Liver (tissue), 9 donors: ENCODE results near the gene TNFRSF11A. TPM values are rescaled to one million over a fixed set of nuclear protein-coding genes. Genes with fewer than 3 reads are reported as not detected.

Experiments used
- DNase-seq: peaks from one replicate; pipeline ENCODE4 v3.0.0-alpha.2; 2017; ENCODE audit warnings: low spot score
- H3K27ac ChIP-seq, 2 donors: one replicate each; pipeline ENCODE4 v1.7.0; 2013; ENCODE audit warnings: inconsistent platforms in 2 of 2, low read length in 2 of 2, control low read depth in 1 of 2, low read depth in 1 of 2, mild to moderate bottlenecking in 1 of 2
- H3K27me3 ChIP-seq, 4 donors: one replicate each; pipeline versions ENCODE4 v1.6.1 to v1.7.0; 2013; ENCODE audit warnings: low read length in 3 of 4, inconsistent platforms in 1 of 4, mild to moderate bottlenecking in 1 of 4, moderate library complexity in 1 of 4; ENCODE audit not compliant: control insufficient read depth in 4 of 4, insufficient read depth in 4 of 4
- H3K36me3 ChIP-seq, 4 donors: one replicate each; pipeline versions ENCODE4 v1.6.1 to v1.7.0; 2013; ENCODE audit warnings: low read length in 3 of 4, mild to moderate bottlenecking in 3 of 4, low read depth in 1 of 4, moderate library complexity in 1 of 4; ENCODE audit not compliant: control insufficient read depth in 4 of 4, insufficient read depth in 3 of 4
- H3K4me1 ChIP-seq, 4 donors: one replicate each; pipeline versions ENCODE4 v1.6.1 to v1.7.0; 2013; ENCODE audit warnings: low read length in 3 of 4, mild to moderate bottlenecking in 3 of 4, moderate library complexity in 1 of 4; ENCODE audit not compliant: control insufficient read depth in 4 of 4, insufficient read depth in 4 of 4
- H3K4me3 ChIP-seq, 3 donors: one replicate each; pipeline versions ENCODE4 v1.6.1 to v1.7.0; 2013; ENCODE audit warnings: low read length in 3 of 3, control low read depth in 1 of 3, low read depth in 1 of 3, mild to moderate bottlenecking in 1 of 3
- H3K9ac ChIP-seq, 2 donors: one replicate each; pipeline ENCODE4 v1.7.0; 2013; ENCODE audit warnings: low read length in 2 of 2, mild to moderate bottlenecking in 2 of 2, moderate library complexity in 2 of 2, control low read depth in 1 of 2, low read depth in 1 of 2
- H3K9me3 ChIP-seq, 4 donors: one replicate each; pipeline versions ENCODE4 v1.6.1 to v1.7.0; 2013; ENCODE audit warnings: low read length in 3 of 4; ENCODE audit not compliant: control insufficient read depth in 4 of 4
- CTCF ChIP-seq: fragments of 150-350 bp; IDR thresholded peaks from 2 replicates; pipeline ENCODE4 v1.5.1; 2017; ENCODE audit warnings: improper control_type of control experiment, low read depth, low read length; ENCODE audit not compliant: missing input control
- EGR1 ChIP-seq, 2 donors: IDR thresholded peaks; 2 replicates each; pipeline ENCODE4 v1.6.1; 2016 to 2018; ENCODE audit warnings: antibody characterized with exemption in 2 of 2, low read depth in 2 of 2
- FOXA1 ChIP-seq: IDR thresholded peaks from 2 replicates; pipeline ENCODE4 v1.6.1; 2016; ENCODE audit warnings: antibody characterized with exemption
- FOXA2 ChIP-seq: IDR thresholded peaks from 2 replicates; pipeline ENCODE4 v1.6.1; 2016; ENCODE audit warnings: antibody characterized with exemption
- GABPA ChIP-seq, 2 donors: IDR thresholded peaks in 1 of 2; conservative IDR thresholded peaks in 1 of 2; 2 replicates each; pipeline ENCODE4 v1.6.1; 2016; ENCODE audit warnings: antibody characterized with exemption in 2 of 2, mild to moderate bottlenecking in 1 of 2, moderate library complexity in 1 of 2
- HNF4A ChIP-seq, 2 donors: conservative IDR thresholded peaks; 2 replicates each; pipeline ENCODE4 v1.6.1; 2016; ENCODE audit warnings: antibody characterized with exemption in 2 of 2, mild to moderate bottlenecking in 2 of 2
- HNF4G ChIP-seq: IDR thresholded peaks from 2 replicates; pipeline ENCODE4 v1.6.1; 2016; ENCODE audit warnings: antibody characterized with exemption
- JUND ChIP-seq, 2 donors: IDR thresholded peaks; 2 replicates each; pipeline ENCODE4 v1.6.1; 2016; ENCODE audit warnings: antibody characterized with exemption in 2 of 2
- NR2F2 ChIP-seq: IDR thresholded peaks from 2 replicates; pipeline ENCODE4 v1.6.1; 2016; ENCODE audit warnings: antibody characterized with exemption
- RAD21 ChIP-seq, 2 donors: IDR thresholded peaks; 2 replicates each; pipeline ENCODE4 v1.6.1; 2016; ENCODE audit warnings: antibody characterized with exemption in 2 of 2, mild to moderate bottlenecking in 2 of 2
- REST ChIP-seq: IDR thresholded peaks from 2 replicates; pipeline ENCODE4 v1.6.1; 2016; ENCODE audit warnings: antibody characterized with exemption, mild to moderate bottlenecking
- RXRA ChIP-seq, 2 donors: IDR thresholded peaks; 2 replicates each; pipeline ENCODE4 v1.6.1; 2017 to 2018; ENCODE audit warnings: antibody characterized with exemption in 2 of 2, mild to moderate bottlenecking in 1 of 2
- SP1 ChIP-seq: IDR thresholded peaks from 2 replicates; pipeline ENCODE4 v1.6.1; 2018; ENCODE audit warnings: antibody characterized with exemption, mild to moderate bottlenecking
- TAF1 ChIP-seq: conservative IDR thresholded peaks from 2 replicates; pipeline ENCODE4 v1.6.1; 2016; ENCODE audit warnings: antibody characterized with exemption, mild to moderate bottlenecking
- YY1 ChIP-seq: IDR thresholded peaks from 2 replicates; pipeline ENCODE4 v1.6.1; 2016; ENCODE audit warnings: antibody characterized with exemption, mild to moderate bottlenecking
- ZBTB33 ChIP-seq: IDR thresholded peaks from 2 replicates; pipeline ENCODE4 v1.6.1; 2016; ENCODE audit warnings: antibody characterized with exemption
- WGBS: extraction: QIAGEN DNeasy Blood & Tissue Kit; methylation state at CpG from one replicate; pipeline ENCODE4 v1.1.7; 2013; 5-methylcytosine and 5-hydroxymethylcytosine counted together
- polyA plus RNA-seq, 2 donors: library from polyadenylated mRNA; stranded (reverse) in 1 of 2; unstranded in 1 of 2; fragments of 200-250 nt in 1 of 2; fragments of >200 nt in 1 of 2; fragmentation: Nextera tagmentation in 1 of 2; extraction: Ambion mirVana in 1 of 2; gene quantifications; one replicate each; pipeline versions ENCODE4 v1.2.1 to v1.2.3, GENCODE V29; 2013 to 2015
- total RNA-seq, 2 donors: library from RNA; depleted of rRNA; stranded (reverse); fragments of >200 nt; gene quantifications; one replicate each; pipeline ENCODE4 v1.2.3, GENCODE V29; 2014
- TF ChIP-seq, protein P1 (sequence below): IDR thresholded peaks from 2 replicates; pipeline ENCODE4 v1.6.1; 2016; ENCODE audit warnings: antibody characterized with exemption
- TF ChIP-seq, protein P2 (sequence below): IDR thresholded peaks from 2 replicates; pipeline ENCODE4 v1.6.1; 2016; ENCODE audit warnings: antibody characterized with exemption
- donor health status: healthy.
- donor health status: healthy.
- donor health status: healthy.
- donor health status: healthy.
- donor health status: healthy.

Gene TNFRSF11A
- total and polyA plus RNA-seq, 4 donors: 0.32 to 1.8 (median 0.90) TPM

- DNase-seq: no peak
- no peak overlapping the region for H3K9ac ChIP-seq
- H3K27ac ChIP-seq: no peak overlapping the region
- H3K36me3 ChIP-seq: no peaks in the 10 kb centered on the region
- H3K4me1 ChIP-seq: no peaks in the 10 kb centered on the region
- WGBS: 89% methylated on average over 5 of the region's 5 CpGs
- no peak for TF ChIP-seq HNF4A (conservative IDR thresholded peaks at IDR 0.05)
- no peak overlapping the region for H3K4me3 ChIP-seq
- H3K27me3 ChIP-seq: no peaks in the 10 kb centered on the region
- H3K9me3 ChIP-seq: no peaks in the 10 kb centered on the region
Measured at GRCh38 chr18:62409821-62410220, 84.7 kb downstream of the TNFRSF11A start.

DNA sequence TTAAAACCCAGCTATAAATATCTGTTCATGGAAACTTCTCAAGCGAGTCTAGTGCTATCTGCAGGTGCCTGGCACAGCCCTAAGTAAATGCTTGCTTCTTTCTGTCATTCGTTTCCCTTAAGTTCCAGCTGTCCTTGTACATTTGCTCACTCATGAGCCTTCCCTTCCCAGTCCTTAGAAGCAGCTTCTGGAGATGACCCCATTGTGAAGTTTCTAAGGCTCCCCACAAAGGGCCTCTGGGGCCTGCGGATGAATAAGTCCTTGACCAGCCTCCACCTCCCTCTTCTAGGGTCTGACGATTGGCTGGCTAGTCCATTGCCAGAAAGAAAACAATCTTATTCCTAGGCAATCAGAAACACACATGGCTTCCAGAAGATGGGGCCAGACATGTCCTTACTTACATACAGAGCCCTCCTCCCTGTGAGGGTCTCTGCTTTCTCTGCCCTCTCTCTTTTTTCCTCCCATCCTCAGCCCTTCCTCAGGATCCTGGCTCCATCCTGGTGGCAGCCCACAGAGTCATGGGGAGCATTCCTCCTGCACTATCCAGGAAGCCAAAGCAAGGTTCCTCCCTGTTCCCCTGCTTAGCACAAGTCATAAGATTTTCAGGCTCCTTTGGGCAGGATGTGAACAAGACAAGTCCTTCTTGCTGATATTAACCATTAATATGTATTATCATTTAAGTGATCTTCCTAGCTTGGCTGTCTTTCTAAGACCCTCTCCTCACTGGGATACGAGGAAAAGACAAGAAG is 87.3 kb downstream of the TNFRSF11A start:
- Histone ChIP-seq H3K4me3 (no peak overlapping the region), H3K36me3 (no peaks in the 10 kb centered on the region), H3K27me3 (no peaks in the 10 kb centered on the region), H3K4me1 (no peaks in the 10 kb centered on the region), H3K9me3 (no peaks in the 10 kb centered on the region), H3K27ac (no peak overlapping the region), H3K9ac (no peak overlapping the region)
- WGBS: 83% methylated on average over 5 of the region's 5 CpGs
- TF ChIP-seq GABPA (IDR thresholded peaks at IDR 0.05 in 1 of 2, conservative IDR thresholded peaks at IDR 0.05 in 1 of 2) (no peak), JUND (IDR thresholded peaks at IDR 0.05) (no peak), YY1 (no peak), FOXA1 (no peak), HNF4G (no peak), RAD21 (IDR thresholded peaks at IDR 0.05) (no peak), CTCF (no peak), RXRA (IDR thresholded peaks at IDR 0.05) (no peak), EGR1 (IDR thresholded peaks at IDR 0.05; ENCODE audit: low read depth in 2 of 2) (no peak), TAF1 (no peak), FOXA2 (no peak), ZBTB33 (no peak), SP1 (no peak), REST (no peak), HNF4A (conservative IDR thresholded peaks at IDR 0.05) (no peak), NR2F2 (no peak)
- TF ChIP-seq, protein P1, sequence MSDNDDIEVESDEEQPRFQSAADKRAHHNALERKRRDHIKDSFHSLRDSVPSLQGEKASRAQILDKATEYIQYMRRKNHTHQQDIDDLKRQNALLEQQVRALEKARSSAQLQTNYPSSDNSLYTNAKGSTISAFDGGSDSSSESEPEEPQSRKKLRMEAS: no peak
- TF ChIP-seq, protein P2, sequence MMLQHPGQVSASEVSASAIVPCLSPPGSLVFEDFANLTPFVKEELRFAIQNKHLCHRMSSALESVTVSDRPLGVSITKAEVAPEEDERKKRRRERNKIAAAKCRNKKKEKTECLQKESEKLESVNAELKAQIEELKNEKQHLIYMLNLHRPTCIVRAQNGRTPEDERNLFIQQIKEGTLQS: no peak
- DNase-seq: no peak
